Activated CD4-positive, alpha-beta T cell treated with anti-CD3 and anti-CD28 coated beads, Interleukin-2, Interleukin-4, amounts not matched to agents 100 ng/mL and 50 ng/mL, durations not matched to agents 16 hours and 8 hours (primary cell): ENCODE measurements around the gene ST3GAL5.
"Not testable (repeated sequence)": the region's sequence is repeated elsewhere in the genome, so short reads cannot be mapped to it uniquely, and the experiment has no call there.

Experiments used
- DNase-seq: peaks from one replicate; pipeline ENCODE4 v3.0.0-alpha.2; 2020; ENCODE audit warnings: low spot score

Gene ST3GAL5

DNA sequence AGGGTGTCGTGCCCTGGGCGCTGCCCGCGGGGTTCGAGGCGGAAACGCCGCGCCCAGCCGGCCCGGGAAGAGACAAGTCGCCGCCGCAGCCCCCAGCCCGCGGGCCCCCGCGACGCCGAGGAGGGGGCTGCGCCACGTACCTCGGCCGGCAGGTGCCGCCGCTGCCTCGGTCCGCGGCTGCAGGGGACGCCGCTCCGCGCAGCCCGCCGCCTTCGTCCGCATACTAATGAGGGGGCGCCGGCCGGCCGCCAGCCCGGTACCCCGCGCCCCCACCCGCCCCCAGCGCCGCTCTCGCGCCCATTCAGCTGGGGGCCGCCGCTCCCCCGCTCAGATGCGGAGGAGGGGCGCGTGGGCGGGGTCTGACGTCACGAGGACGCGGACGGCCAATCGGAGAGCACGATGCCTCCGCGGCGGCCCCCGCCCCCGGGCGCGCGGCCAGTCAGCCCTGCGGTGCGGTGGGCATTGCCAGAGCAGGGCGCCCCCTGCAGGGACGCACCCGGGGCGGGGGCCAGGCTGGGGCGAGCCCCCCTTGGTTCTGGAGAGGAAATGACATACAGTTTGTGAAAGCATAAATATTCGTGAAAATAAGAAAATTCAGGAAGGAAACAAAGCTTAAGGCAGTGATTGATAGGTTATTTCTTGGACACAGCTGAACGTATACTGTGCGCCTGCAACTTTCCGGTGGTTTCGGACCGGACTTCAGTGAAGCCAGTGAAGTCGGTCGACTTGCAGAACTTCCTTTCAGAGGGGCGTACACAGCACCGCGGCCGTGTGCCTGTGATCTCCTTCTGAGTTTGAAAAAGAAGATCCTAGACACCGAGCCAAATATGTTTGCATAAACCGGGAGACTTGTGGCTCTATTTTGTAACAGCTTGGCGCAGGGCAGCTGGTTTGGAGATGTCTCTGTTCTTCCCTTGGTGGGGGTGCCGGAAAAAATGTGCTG, at the start of gene ST3GAL5:
TSS of gene ST3GAL5 (minus strand) at position 307 of the 943 bp plus-strand sequence. CDS start at position 222, 85 bp downstream.
- DNase-seq, result peak; percentile 86

DNA sequence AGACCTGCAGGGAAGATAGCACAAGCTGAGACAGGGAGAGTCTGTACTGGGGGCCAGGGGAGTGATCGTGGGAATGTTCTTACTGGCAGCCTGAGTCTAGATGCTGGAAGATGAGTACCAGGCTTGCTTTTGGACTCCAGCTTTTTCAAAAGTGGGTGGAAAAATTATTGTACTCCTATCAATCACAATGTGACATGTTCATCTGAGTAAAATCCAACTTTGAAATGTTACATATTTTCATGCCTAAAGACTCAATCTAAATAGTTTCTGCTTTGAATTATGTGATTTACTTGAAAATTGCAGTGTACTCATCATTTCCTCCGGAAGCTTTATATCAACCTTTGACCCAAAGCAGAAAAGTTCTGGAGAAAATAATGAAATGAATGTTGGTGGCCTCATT, 49.7 kb upstream of the ST3GAL5 start:
- DNase-seq, result no peak

DNA sequence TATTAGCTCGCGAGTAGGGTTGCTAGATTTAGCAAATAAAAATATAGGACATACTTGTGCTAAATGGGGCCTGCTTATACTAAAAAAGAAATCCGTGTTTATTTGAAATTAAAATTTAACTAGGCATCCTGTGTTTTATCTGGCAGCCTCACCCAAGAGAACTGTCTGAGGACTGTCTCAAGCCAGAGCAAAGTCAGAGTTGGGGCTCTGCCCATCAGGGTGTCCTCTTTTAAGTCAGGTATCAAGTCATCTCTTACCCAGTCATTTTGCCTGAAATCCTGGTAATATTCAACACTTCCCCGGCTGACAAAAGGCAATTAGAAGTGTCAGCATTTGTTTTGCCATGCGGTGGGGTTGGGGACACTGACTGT, 48.3 kb upstream of the ST3GAL5 start:
- no peak for DNase-seq

DNA sequence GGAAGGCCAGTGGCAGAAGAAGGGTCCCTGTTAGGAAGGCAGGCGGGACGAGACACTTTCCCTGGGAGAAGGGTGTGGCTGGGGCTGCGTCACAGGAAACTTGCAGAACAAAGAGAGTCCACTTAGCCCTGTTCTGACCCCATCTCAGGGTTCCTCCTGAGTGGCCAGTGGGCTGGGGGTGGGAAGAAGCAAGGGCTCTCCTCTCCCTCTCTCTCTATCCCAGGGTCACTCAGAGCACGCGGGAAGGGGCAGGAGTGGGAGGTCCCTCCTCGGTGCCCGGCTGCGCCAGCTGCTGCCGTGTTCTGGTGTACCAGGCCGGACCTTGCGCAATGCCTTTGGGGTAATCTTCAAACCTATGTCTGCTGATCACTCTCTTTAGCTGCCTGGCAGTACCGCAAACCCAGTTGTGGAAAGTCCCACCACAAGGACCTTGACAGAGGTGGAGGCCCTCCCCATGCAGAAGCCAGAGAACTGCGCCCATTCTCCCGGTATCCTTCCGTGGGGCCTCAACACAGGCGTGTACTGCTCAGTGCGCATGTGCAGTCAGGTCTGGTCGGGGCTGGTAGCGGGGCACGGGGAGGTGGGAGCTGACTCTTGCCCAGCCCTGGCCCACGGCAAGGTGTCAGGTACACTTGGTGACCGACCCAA, 47.8 kb upstream of the ST3GAL5 start:
- no peak for DNase-seq

DNA sequence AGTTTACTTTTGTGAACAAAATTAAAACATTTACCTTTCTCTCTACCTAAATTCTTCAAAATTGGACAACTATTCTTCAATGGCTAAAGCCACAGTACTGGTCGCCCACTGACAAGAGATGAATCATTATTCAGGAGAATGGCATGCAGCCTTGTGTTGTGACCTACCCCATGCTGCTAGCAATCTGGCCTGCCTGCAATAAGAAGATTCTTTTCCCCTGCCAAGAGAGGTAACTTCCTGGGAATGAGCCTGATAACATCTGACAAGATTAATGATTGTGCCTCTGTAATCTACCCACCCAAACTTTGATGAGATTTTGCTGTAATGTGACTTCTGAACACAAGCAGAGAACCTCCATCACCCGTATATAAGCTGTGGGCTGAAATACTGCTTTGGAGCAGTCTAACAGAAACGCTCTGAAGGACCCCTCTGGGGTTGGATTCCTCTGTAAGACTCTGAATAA, 47.0 kb upstream of the ST3GAL5 start:
- DNase-seq, result no peak

DNA sequence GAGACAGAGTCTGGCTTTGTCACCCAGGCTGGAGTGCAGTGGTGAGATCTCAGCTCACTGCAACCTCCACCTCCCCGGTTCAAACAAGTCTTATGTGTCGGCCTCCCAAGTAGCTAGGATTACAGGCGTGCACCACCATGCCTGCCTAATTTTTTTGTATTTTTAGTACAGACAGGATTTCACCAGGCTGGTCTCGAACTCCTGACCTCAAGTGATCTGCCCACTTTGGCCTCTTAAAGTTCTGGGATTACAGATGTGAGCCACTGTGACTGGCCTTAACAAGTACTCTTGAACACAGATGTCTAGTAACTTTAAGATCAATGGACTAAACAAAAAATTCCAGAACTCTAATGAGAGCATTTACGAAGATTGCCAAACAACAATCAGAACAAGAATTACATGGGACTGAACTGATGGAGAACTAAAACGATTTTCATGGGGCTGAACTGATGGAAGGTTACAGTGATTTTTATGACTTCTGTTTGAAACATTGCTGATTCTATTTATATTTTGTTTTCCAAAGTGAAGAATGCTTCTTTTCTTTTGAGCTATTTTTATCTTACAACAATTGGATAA, 46.5 kb upstream of the ST3GAL5 start:
- no peak for DNase-seq

DNA sequence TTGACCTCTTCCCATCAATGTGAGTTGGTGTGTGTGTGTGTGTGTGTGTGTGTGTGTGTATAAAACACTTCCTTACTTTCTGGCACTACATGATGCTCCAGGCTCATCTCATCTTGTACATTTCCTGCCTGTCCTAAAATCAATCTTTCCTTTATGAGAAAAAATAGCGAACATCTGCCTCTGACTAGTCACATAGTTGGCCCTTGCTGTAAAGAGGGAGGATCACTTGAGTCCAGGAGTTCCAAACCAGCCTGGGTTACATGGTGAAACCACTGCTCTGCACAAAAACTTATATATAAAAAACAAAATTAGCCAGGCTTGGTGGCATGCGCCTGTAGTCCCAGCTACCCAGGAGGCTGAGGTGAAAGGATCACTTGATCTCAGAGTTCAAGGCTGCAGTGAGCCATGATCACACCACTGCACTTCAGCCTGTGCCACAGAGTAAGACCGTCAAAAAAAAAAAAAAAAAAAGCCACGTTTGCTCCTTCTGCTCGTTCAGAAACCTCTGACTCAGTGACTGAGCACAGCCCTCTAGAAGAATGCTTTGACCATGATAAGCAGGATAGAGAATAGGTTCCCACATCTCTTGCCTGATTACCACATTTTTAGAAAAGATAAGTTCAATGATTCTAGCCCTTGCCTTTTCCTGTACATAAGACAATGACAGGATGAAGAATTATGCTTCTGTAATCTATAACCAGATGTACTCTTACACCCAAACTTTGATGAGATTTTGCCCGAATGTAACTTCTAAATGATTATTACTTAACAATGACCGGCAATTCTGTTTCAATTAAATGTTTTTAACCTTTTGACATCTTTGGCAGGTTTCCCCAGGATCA, 45.2 kb upstream of the ST3GAL5 start:
- peak; percentile 5 for DNase-seq

DNA sequence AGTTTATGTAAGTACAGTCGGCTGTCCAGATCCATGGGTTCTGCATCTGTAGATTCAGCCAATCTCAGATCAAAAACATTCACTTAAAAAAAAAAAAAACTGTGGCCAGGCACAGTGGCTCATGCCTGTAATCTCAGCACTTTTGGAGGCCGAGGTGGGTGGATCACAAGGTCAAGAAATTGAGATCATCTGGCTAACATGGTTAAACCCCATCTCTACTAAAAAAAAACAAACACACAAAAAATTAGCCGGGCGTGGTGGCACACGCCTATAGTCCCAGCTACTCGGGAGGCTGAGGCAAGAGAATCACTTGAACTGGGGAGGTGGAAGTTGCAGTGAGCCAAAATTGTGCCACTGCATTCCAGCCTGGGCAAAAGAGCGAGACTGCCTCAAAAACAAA, 42.4 kb upstream of the ST3GAL5 start:
- not testable (repeated sequence) for DNase-seq

DNA sequence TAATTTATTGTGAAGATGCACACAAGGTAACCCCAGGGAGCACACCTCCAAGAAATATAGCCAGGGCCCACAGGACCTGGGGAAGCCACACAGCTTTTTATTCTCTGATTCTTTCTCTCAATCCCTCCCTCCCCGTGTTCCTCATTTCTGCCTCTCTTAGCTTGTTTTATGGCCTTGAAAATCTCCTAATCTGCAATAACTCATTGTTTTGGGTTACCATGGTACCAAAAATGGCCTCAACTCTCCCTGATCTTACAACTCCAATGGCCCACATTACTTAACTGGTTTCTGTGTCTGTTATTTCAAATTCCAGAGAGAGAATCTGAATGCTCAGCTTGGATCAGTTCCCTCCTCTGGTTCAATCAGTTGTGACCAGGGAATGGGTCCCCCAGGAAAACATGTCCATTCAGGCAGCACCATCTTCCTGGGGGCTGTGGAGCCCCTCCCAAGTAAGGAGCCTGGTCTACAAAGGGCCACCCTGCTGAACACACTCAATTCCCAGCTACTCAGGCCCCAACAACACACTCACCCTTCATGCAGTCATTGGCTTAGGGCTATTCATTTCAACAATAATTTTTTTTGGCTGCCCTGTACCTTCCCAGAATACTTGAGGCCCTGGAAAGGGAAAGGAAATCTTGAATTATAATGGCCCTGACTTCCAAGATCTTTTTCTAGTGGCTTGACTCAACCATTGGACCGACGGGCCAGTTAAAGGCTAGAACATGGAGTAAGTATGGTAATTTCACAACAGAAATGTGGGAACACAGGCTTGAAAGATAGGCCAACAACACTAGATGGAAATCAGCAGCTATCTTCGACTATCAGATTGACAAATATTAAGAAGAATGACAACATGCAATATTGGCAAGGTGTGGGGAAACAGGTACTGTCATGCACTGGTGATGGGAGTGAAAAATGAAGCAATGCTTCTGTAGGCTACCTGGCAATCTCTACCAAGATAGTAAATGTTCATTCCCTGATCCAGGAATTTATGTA, 41.6 kb upstream of the ST3GAL5 start:
- DNase-seq, result no peak

DNA sequence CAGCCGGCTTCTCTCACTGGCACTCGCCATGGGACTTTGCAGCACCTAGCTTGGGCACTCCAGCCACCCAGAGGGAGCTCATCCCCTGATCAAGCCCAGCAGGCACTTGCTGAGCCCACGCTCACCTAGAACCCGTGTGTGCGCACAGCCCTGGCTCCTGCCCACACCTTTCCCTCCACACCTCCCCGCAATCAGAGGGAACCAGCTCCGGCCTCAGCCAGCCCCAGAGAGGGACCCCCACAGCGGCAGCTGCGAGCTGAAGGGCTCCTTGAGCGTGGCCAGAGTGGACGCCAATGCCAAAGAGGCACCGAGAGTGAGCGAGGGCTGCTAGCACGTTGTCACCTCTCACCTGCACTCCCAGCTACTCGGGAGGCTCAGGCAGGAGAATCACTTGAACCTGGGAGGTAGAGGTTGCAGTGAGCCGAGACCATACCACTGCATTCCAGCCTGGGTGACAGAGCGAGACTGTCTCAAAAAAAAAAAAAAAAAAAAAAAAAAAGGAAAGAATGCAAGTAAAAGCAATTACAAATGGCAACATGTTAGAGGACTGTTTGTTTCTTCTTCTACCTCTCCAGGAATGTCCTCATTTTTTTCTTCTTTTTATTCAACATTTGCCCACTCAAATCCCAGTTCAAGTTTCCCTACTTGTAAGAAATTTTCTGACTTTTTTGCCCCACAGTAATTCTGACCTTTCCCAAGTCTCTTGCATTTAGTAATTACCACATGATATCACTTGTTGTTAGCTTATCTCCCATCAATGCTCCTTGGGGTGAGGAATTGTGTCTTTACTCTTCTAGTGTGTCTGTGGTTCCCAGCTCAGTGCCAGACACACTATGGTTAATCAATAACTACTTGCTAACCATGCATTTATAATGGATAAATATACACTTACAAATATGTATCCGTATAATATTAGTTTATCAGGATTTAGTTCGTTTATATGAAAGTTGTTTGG, 40.6 kb upstream of the ST3GAL5 start:
- no peak for DNase-seq

DNA sequence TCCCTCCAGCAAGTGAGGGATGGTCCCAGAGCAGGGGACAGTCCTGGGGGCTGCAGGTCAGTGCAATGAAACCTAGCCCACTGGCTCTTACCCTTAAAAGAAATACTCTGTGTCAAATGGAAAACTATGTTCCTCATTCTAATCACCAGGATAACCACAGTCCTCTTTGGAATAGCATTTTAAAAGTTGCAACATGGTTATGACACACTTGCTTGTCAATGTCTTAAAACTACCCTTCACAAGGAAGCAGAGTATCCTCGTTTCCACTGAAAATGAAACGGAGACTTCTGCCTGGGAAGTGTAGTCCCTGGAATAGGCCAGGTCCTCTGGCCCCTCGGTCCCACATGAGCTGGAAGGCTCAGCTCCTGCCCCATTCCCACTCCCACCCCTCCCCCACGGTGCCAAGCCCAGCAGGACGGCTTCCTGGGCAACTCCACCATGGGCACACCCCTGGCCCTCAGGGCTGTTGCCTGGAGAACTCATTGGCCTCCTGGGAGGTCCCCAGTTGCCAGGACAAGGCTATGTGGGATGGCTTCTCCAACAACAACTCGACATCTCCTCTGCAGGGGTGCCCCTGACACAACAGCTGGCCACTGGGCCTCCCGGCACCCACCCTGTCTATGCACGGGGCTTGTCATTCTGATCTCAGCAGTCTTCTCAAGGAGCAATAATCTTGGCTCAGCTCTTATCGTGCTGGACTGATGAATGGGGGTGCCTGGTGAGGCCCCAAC, 38.3 kb upstream of the ST3GAL5 start:
- no peak for DNase-seq

DNA sequence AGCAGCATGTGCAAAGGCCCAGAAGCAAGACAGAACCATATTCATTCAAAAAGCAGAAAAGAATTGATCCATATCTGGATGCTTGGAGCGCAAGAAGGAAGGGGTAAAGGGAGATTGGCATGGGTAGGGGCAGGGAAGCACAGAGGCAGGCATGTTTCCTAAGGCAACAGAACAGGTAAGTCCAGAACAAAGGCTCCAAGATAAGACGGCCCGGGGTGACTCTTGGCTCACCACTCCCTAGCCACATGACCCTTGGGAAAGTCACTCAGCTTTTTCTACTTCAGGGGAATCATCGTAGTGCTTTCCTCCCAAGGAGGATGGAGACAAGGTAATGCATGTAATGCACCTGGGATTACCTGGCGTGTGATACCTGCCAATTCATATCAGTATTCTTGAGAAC, 37.7 kb upstream of the ST3GAL5 start:
- no peak for DNase-seq

DNA sequence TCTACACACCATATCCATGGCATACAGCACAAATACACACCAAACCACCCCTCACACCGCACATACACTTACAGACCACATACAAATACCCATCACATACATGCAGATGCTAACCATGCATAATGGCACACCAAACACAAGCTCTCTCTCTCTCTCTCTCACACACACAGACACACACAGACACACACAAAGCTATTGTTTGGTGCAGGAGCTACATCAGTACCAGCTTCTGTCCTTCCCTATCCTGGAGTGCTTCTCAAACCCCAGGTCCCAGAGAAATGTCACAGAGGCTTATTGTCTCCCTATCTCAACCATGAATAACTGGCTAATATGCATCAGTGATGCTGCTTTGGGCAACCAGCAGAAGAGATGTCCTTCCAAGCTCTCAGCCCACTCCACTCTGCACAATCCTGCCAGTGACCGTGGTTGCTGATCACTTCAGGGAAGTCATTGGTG, 36.5 kb upstream of the ST3GAL5 start:
- DNase-seq, result no peak

DNA sequence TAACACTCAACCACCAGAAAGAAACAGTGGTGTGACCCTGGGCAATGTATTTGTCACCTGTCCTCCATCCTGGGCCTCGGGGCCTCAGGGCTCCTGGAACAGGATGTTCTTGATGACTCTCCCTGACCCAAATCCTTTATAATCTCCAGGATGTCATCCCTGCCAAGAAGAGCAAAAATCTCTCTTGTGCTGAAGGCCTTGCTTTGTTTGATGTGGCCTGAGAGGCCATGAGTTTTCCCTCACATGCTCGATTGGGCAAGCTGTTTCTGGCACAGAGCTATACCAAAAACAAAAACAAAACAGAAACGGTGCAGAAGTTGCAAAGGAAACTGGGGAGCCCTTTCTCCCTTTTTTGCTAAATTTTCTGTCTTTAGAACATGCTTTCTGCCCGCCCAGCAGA, 35.7 kb upstream of the ST3GAL5 start:
- DNase-seq, result no peak

DNA sequence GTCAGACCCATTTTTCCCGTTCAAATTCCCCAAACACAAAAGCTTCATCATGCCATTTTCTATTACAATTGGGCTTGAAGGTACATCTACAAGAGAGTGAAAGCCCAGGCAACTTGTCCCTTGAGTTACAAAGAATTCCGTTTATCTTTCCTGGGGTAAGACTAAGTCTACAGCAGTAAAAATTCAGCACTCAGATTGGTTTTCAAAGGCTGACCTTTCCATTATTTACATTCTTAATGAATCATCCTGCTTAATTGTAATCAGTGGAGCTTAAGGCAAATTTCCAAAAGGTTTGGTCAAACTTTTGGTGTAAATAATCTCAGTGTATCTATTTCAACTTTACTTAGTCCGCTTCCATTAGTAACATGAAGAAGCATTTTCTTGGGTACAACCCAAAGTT, 33.4 kb upstream of the ST3GAL5 start:
- DNase-seq, result no peak

DNA sequence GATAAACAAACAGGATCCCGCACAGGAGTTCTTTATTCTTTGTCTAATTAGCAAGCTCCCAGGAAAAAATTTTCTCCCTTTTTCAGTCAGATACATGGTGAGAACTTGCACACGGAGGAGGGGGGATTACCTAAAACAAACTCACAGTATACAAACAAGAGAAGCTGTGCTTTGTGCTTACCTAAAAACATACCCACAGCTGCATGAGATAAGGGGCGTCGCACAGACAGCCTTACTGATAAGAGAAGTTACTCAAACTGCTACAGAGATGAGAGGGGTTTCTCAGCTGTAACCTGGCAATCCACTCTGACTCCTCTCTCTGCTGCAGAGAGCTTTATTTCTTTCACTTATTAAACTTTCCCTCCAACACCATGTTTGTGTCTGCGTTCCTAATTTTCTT, 32.9 kb upstream of the ST3GAL5 start:
- peak; percentile 11 for DNase-seq

DNA sequence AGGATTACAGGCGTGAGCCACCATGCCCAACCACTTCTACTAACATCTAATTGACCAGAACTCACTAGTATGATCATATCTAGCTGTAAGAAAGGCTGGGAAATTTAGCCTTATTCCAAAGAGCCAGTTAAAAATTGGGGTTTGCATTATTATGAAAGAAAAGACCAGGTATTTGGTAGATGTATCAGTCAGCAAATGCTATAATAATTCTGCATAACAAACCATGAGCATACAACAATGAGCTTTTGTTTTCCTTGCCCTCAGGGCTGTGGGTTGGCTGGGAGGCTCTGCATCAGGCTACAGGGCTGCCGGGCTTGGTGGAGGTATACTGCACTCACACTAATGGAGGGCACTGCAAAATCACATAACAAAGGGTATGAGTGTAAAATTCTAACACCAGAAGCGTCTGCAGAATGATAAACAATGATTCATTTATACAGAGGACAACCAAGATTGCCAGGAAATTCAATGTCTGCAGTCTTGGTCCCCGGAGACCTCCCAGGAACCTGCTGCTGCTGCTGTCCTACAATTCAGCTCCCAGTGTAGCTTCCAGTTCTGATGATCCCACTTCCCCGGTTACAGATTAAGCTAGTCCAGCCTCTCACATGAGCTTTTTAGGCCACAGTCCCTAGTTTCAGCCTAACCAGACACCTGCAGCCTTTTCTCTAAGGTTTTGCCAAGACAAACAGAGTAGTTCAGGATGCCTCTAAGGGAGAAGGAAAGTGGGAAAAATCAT, 32.2 kb upstream of the ST3GAL5 start:
- DNase-seq, result no peak
